T-helper 17 cell (primary cell): ENCODE results near the gene LFNG. TPM values are rescaled to one million over a fixed set of nuclear protein-coding genes. Genes with fewer than 3 reads are reported as not detected.

Experiments used
- ATAC-seq: fragments of 150-1000 bp; cut with Tn5 transposase; 2 replicates; pipeline ENCODE4 v1.10.0; 2021; ENCODE audit warnings: mild to moderate bottlenecking, moderate library complexity
- DNase-seq, 3 donors: peaks; one replicate each; pipeline versions ENCODE4 v3.0.0 to v3.0.0-alpha.2; 2020 to 2021
- H3K9me3 ChIP-seq: one replicate; pipeline ENCODE4 v1.7.0; 2013; ENCODE audit warnings: low read length, mild to moderate bottlenecking; ENCODE audit not compliant: control insufficient read depth, poor library complexity, severe bottlenecking
- H3K27ac Mint-ChIP-seq: one replicate; pipeline ENCODE4 v1.8.0; 2022; ENCODE audit warnings: mild to moderate bottlenecking, moderate library complexity, mixed read lengths
- H3K27me3 Mint-ChIP-seq: one replicate; pipeline ENCODE4 v1.8.0; 2022; ENCODE audit warnings: mixed read lengths
- H3K36me3 Mint-ChIP-seq: one replicate; pipeline ENCODE4 v1.8.0; 2022; ENCODE audit warnings: low read depth, mixed read lengths
- H3K4me1 Mint-ChIP-seq: one replicate; pipeline ENCODE4 v1.8.0; 2022; ENCODE audit warnings: mild to moderate bottlenecking, mixed read lengths
- H3K4me3 Mint-ChIP-seq: one replicate; pipeline ENCODE4 v1.8.0; 2022; ENCODE audit warnings: mild to moderate bottlenecking, moderate library complexity, mixed read lengths
- total RNA-seq, 4 donors: library from RNA in 2 of 4; stranded (reverse) in 2 of 4; gene quantifications; one replicate each; pipeline ENCODE4 v1.2.3 and lab custom pipeline; 2022 to 2026

LFNG gene
- total RNA-seq, 2 donors from 2014 or later, result 110 to 116 TPM

GRCh38 chr7:2500701-2501100 is 18.9 kb upstream of the LFNG start:
- H3K36me3 Mint-ChIP-seq, result no peaks in the 10 kb centered on the region

GRCh38 chr7:2501947-2502646 is 17.5 kb upstream of the LFNG start:
- Mint-ChIP-seq H3K4me3 (no peak overlapping the region), H3K36me3 (no peaks in the 10 kb centered on the region), H3K27me3 (peaks cover 10% of the 10 kb centered on the region), H3K4me1 (peaks cover 5% of the 10 kb centered on the region), H3K27ac (no peak overlapping the region)
- DNase-seq (no peak), ATAC-seq (no peak)
- H3K9me3 ChIP-seq, result no peaks in the 10 kb centered on the region

More at GRCh38 chr7:2500701-2501100, 18.9 kb upstream of the LFNG start:
- peaks cover 21% of the 10 kb centered on the region for H3K27me3 Mint-ChIP-seq
- no peaks in the 10 kb centered on the region for H3K9me3 ChIP-seq
- DNase-seq (no peak), ATAC-seq (no peak)
- peak overlapping the region; percentile 89 for H3K27ac Mint-ChIP-seq
- H3K4me1 Mint-ChIP-seq, result peaks cover 5% of the 10 kb centered on the region
- H3K4me3 Mint-ChIP-seq, result peak overlapping the region; percentile 37

GRCh38 chr7:2502647-2502966 is 17.0 kb upstream of the LFNG start:
- Mint-ChIP-seq H3K4me3 (no peak overlapping the region), H3K27me3 (peaks cover 5% of the 10 kb centered on the region)

GRCh38 chr7:2503056-2503941 is 16.3 kb upstream of the LFNG start:
- Mint-ChIP-seq H3K36me3 (no peaks in the 10 kb centered on the region), H3K4me1 (peaks cover 8% of the 10 kb centered on the region), H3K27ac (no peak overlapping the region), H3K27me3 (peaks cover 4% of the 10 kb centered on the region), H3K4me3 (no peak overlapping the region)
- ATAC-seq, result no peak
- no peaks in the 10 kb centered on the region for H3K9me3 ChIP-seq
- DNase-seq, result no peak

More at GRCh38 chr7:2502647-2502966, 17.0 kb upstream of the LFNG start:
- Mint-ChIP-seq H3K36me3 (no peaks in the 10 kb centered on the region), H3K4me1 (peaks cover 5% of the 10 kb centered on the region), H3K27ac (no peak overlapping the region)
- DNase-seq (no peak), ATAC-seq (no peak)
- no peaks in the 10 kb centered on the region for H3K9me3 ChIP-seq

- no peaks in the 10 kb centered on the region for H3K9me3 ChIP-seq
- Mint-ChIP-seq H3K4me3 (no peak overlapping the region), H3K4me1 (peaks cover 18% of the 10 kb centered on the region), H3K36me3 (no peaks in the 10 kb centered on the region), H3K27me3 (peaks cover 4% of the 10 kb centered on the region), H3K27ac (no peak overlapping the region)
- DNase-seq (no peak), ATAC-seq (no peak)
Observed at GRCh38 chr7:2504128-2504888, 15.3 kb upstream of the LFNG start.

- peak in 1 of 3 donors; percentile 8 for DNase-seq
- H3K9me3 ChIP-seq, result no peaks in the 10 kb centered on the region
- no peak overlapping the region for H3K4me3 Mint-ChIP-seq
- peaks cover 21% of the 10 kb centered on the region for H3K4me1 Mint-ChIP-seq
- H3K36me3 Mint-ChIP-seq, result no peaks in the 10 kb centered on the region
- peaks cover 4% of the 10 kb centered on the region for H3K27me3 Mint-ChIP-seq
- no peak overlapping the region for H3K27ac Mint-ChIP-seq
- no peak for ATAC-seq
Observed at GRCh38 chr7:2504889-2505375, 14.6 kb upstream of the LFNG start.

- Mint-ChIP-seq H3K27me3 (peaks cover 4% of the 10 kb centered on the region), H3K36me3 (no peaks in the 10 kb centered on the region), H3K27ac (no peak overlapping the region), H3K4me3 (no peak overlapping the region), H3K4me1 (peaks cover 25% of the 10 kb centered on the region)
- ATAC-seq, result no peak
- DNase-seq, result peak in 1 of 3 donors; percentile 8
- H3K9me3 ChIP-seq, result no peaks in the 10 kb centered on the region
Observed at GRCh38 chr7:2505401-2505800, 14.2 kb upstream of the LFNG start.

GRCh38 chr7:2507208-2507916 is 12.2 kb upstream of the LFNG start:
- peaks cover 33% of the 10 kb centered on the region for H3K4me1 Mint-ChIP-seq

GRCh38 chr7:2507917-2508306 is 11.7 kb upstream of the LFNG start:
- Mint-ChIP-seq H3K4me1 (peaks cover 39% of the 10 kb centered on the region), H3K4me3 (peak overlapping the region; percentile 87), H3K27ac (peak overlapping the region; percentile 93), H3K27me3 (no peaks in the 10 kb centered on the region), H3K36me3 (no peaks in the 10 kb centered on the region)
- ATAC-seq (no peak), DNase-seq (no peak)
- H3K9me3 ChIP-seq, result no peaks in the 10 kb centered on the region

More at GRCh38 chr7:2507208-2507916, 12.2 kb upstream of the LFNG start:
- no peaks in the 10 kb centered on the region for H3K9me3 ChIP-seq
- DNase-seq (peak in 1 of 3 donors; percentile 6), ATAC-seq (no peak)
- H3K27me3 Mint-ChIP-seq, result no peaks in the 10 kb centered on the region
- no peaks in the 10 kb centered on the region for H3K36me3 Mint-ChIP-seq
- H3K4me3 Mint-ChIP-seq, result no peak overlapping the region
- H3K27ac Mint-ChIP-seq, result peak overlapping the region; percentile 93

- ATAC-seq (peak; percentile 76), DNase-seq (peak; percentile 62 to 80 (median 63))
- no peaks in the 10 kb centered on the region for H3K27me3 Mint-ChIP-seq
- peak overlapping the region; percentile 87 for H3K4me3 Mint-ChIP-seq
- H3K36me3 Mint-ChIP-seq, result no peaks in the 10 kb centered on the region
- no peaks in the 10 kb centered on the region for H3K9me3 ChIP-seq
- H3K4me1 Mint-ChIP-seq, result peaks cover 45% of the 10 kb centered on the region
- H3K27ac Mint-ChIP-seq, result peak overlapping the region; percentile 93
Observed at GRCh38 chr7:2508327-2509215, 11.0 kb upstream of the LFNG start.

GRCh38 chr7:2509298-2509906 is 10.2 kb upstream of the LFNG start:
- peak overlapping the region; percentile 93 for H3K27ac Mint-ChIP-seq
- DNase-seq (no peak), ATAC-seq (no peak)
- no peaks in the 10 kb centered on the region for H3K9me3 ChIP-seq
- no peaks in the 10 kb centered on the region for H3K27me3 Mint-ChIP-seq
- peak overlapping the region; percentile 87 for H3K4me3 Mint-ChIP-seq
- H3K4me1 Mint-ChIP-seq, result peaks cover 42% of the 10 kb centered on the region
- H3K36me3 Mint-ChIP-seq, result no peaks in the 10 kb centered on the region
